Liver (tissue), 9 donors: ENCODE results near the gene TMEM260. TPM values are rescaled to one million over a fixed set of nuclear protein-coding genes. Genes with fewer than 3 reads are reported as not detected.

Experiments used
- DNase-seq: peaks from one replicate; pipeline ENCODE4 v3.0.0-alpha.2; 2017; ENCODE audit warnings: low spot score
- H3K27ac ChIP-seq, 2 donors: one replicate each; pipeline ENCODE4 v1.7.0; 2013; ENCODE audit warnings: inconsistent platforms in 2 of 2, low read length in 2 of 2, control low read depth in 1 of 2, low read depth in 1 of 2, mild to moderate bottlenecking in 1 of 2
- H3K27me3 ChIP-seq, 4 donors: one replicate each; pipeline versions ENCODE4 v1.6.1 to v1.7.0; 2013; ENCODE audit warnings: low read length in 3 of 4, inconsistent platforms in 1 of 4, mild to moderate bottlenecking in 1 of 4, moderate library complexity in 1 of 4; ENCODE audit not compliant: control insufficient read depth in 4 of 4, insufficient read depth in 4 of 4
- H3K36me3 ChIP-seq, 4 donors: one replicate each; pipeline versions ENCODE4 v1.6.1 to v1.7.0; 2013; ENCODE audit warnings: low read length in 3 of 4, mild to moderate bottlenecking in 3 of 4, low read depth in 1 of 4, moderate library complexity in 1 of 4; ENCODE audit not compliant: control insufficient read depth in 4 of 4, insufficient read depth in 3 of 4
- H3K4me1 ChIP-seq, 4 donors: one replicate each; pipeline versions ENCODE4 v1.6.1 to v1.7.0; 2013; ENCODE audit warnings: low read length in 3 of 4, mild to moderate bottlenecking in 3 of 4, moderate library complexity in 1 of 4; ENCODE audit not compliant: control insufficient read depth in 4 of 4, insufficient read depth in 4 of 4
- H3K4me3 ChIP-seq, 3 donors: one replicate each; pipeline versions ENCODE4 v1.6.1 to v1.7.0; 2013; ENCODE audit warnings: low read length in 3 of 3, control low read depth in 1 of 3, low read depth in 1 of 3, mild to moderate bottlenecking in 1 of 3
- H3K9ac ChIP-seq, 2 donors: one replicate each; pipeline ENCODE4 v1.7.0; 2013; ENCODE audit warnings: low read length in 2 of 2, mild to moderate bottlenecking in 2 of 2, moderate library complexity in 2 of 2, control low read depth in 1 of 2, low read depth in 1 of 2
- H3K9me3 ChIP-seq, 4 donors: one replicate each; pipeline versions ENCODE4 v1.6.1 to v1.7.0; 2013; ENCODE audit warnings: low read length in 3 of 4; ENCODE audit not compliant: control insufficient read depth in 4 of 4
- ATF3 ChIP-seq: IDR thresholded peaks from 2 replicates; pipeline ENCODE4 v1.6.1; 2016; ENCODE audit warnings: antibody characterized with exemption
- CTCF ChIP-seq: fragments of 150-350 bp; IDR thresholded peaks from 2 replicates; pipeline ENCODE4 v1.5.1; 2017; ENCODE audit warnings: improper control_type of control experiment, low read depth, low read length; ENCODE audit not compliant: missing input control
- EGR1 ChIP-seq, 2 donors: IDR thresholded peaks; 2 replicates each; pipeline ENCODE4 v1.6.1; 2016 to 2018; ENCODE audit warnings: antibody characterized with exemption in 2 of 2, low read depth in 2 of 2
- FOXA1 ChIP-seq: IDR thresholded peaks from 2 replicates; pipeline ENCODE4 v1.6.1; 2016; ENCODE audit warnings: antibody characterized with exemption
- GABPA ChIP-seq, 2 donors: IDR thresholded peaks in 1 of 2; conservative IDR thresholded peaks in 1 of 2; 2 replicates each; pipeline ENCODE4 v1.6.1; 2016; ENCODE audit warnings: antibody characterized with exemption in 2 of 2, mild to moderate bottlenecking in 1 of 2, moderate library complexity in 1 of 2
- HNF4A ChIP-seq, 2 donors: conservative IDR thresholded peaks; 2 replicates each; pipeline ENCODE4 v1.6.1; 2016; ENCODE audit warnings: antibody characterized with exemption in 2 of 2, mild to moderate bottlenecking in 2 of 2
- HNF4G ChIP-seq: IDR thresholded peaks from 2 replicates; pipeline ENCODE4 v1.6.1; 2016; ENCODE audit warnings: antibody characterized with exemption
- JUND ChIP-seq, 2 donors: IDR thresholded peaks; 2 replicates each; pipeline ENCODE4 v1.6.1; 2016; ENCODE audit warnings: antibody characterized with exemption in 2 of 2
- MAX ChIP-seq: IDR thresholded peaks from 2 replicates; pipeline ENCODE4 v1.6.1; 2016; ENCODE audit warnings: antibody characterized with exemption
- NR2F2 ChIP-seq: IDR thresholded peaks from 2 replicates; pipeline ENCODE4 v1.6.1; 2016; ENCODE audit warnings: antibody characterized with exemption
- RAD21 ChIP-seq, 2 donors: IDR thresholded peaks; 2 replicates each; pipeline ENCODE4 v1.6.1; 2016; ENCODE audit warnings: antibody characterized with exemption in 2 of 2, mild to moderate bottlenecking in 2 of 2
- REST ChIP-seq: IDR thresholded peaks from 2 replicates; pipeline ENCODE4 v1.6.1; 2016; ENCODE audit warnings: antibody characterized with exemption, mild to moderate bottlenecking
- RXRA ChIP-seq, 2 donors: IDR thresholded peaks; 2 replicates each; pipeline ENCODE4 v1.6.1; 2017 to 2018; ENCODE audit warnings: antibody characterized with exemption in 2 of 2, mild to moderate bottlenecking in 1 of 2
- TAF1 ChIP-seq: conservative IDR thresholded peaks from 2 replicates; pipeline ENCODE4 v1.6.1; 2016; ENCODE audit warnings: antibody characterized with exemption, mild to moderate bottlenecking
- YY1 ChIP-seq: IDR thresholded peaks from 2 replicates; pipeline ENCODE4 v1.6.1; 2016; ENCODE audit warnings: antibody characterized with exemption, mild to moderate bottlenecking
- ZBTB33 ChIP-seq: IDR thresholded peaks from 2 replicates; pipeline ENCODE4 v1.6.1; 2016; ENCODE audit warnings: antibody characterized with exemption
- WGBS: extraction: QIAGEN DNeasy Blood & Tissue Kit; methylation state at CpG from one replicate; pipeline ENCODE4 v1.1.7; 2013; 5-methylcytosine and 5-hydroxymethylcytosine counted together
- polyA plus RNA-seq, 2 donors: library from polyadenylated mRNA; stranded (reverse) in 1 of 2; unstranded in 1 of 2; fragments of 200-250 nt in 1 of 2; fragments of >200 nt in 1 of 2; fragmentation: Nextera tagmentation in 1 of 2; extraction: Ambion mirVana in 1 of 2; gene quantifications; one replicate each; pipeline versions ENCODE4 v1.2.1 to v1.2.3, GENCODE V29; 2013 to 2015
- total RNA-seq, 2 donors: library from RNA; depleted of rRNA; stranded (reverse); fragments of >200 nt; gene quantifications; one replicate each; pipeline ENCODE4 v1.2.3, GENCODE V29; 2014
- donor health status: healthy.
- donor health status: healthy.
- donor health status: healthy.
- donor health status: healthy.
- donor health status: healthy.

Gene TMEM260
- total and polyA plus RNA-seq, 4 donors: 4.9 to 11.6 (median 9.0) TPM

GRCh38 chr14:56590535-56590960 is 10.9 kb downstream of the TMEM260 start:
- Histone ChIP-seq H3K27ac (no peak overlapping the region), H3K4me1 (peaks cover 0 to 9% (median under 1%) of the 10 kb centered on the region in 4 donors), H3K36me3 (peaks cover 0 to 9% (median 4%) of the 10 kb centered on the region in 4 donors), H3K4me3 (no peak overlapping the region), H3K9ac (no peak overlapping the region), H3K9me3 (no peaks in the 10 kb centered on the region), H3K27me3 (no peaks in the 10 kb centered on the region)
- TF ChIP-seq REST (no peak), YY1 (no peak), CTCF (no peak), NR2F2 (no peak), GABPA (IDR thresholded peaks at IDR 0.05 in 1 of 2, conservative IDR thresholded peaks at IDR 0.05 in 1 of 2) (no peak), HNF4G (no peak), MAX (no peak), RXRA (IDR thresholded peaks at IDR 0.05) (no peak), EGR1 (IDR thresholded peaks at IDR 0.05; ENCODE audit: low read depth in 2 of 2) (no peak), HNF4A (conservative IDR thresholded peaks at IDR 0.05) (no peak), ATF3 (no peak), ZBTB33 (no peak), RAD21 (IDR thresholded peaks at IDR 0.05) (no peak), JUND (IDR thresholded peaks at IDR 0.05) (no peak), FOXA1 (no peak), TAF1 (no peak)
- WGBS: 94% methylated on average over 5 of the region's 5 CpGs
- DNase-seq: no peak
